Limb (tissue), 2 donors: ENCODE results near the gene ACTN1.

ENCODE experiments used
- DNase-seq, 2 donors: peaks; one replicate each; pipeline ENCODE4 v3.0.0-alpha.2; 2016; ENCODE audit errors: extremely low spot score in 2 of 2

Gene ACTN1

GRCh38 chr14:68919129-68919927 lies 59.8 kb downstream of the ACTN1 start:
- no peak for DNase-seq

- DNase-seq: no peak
These were observed 60.5 kb downstream of the ACTN1 start for GRCh38 chr14:68918612-68919011.

GRCh38 chr14:68916358-68916941 lies 62.7 kb downstream of the ACTN1 start:
- DNase-seq: no peak

- no peak for DNase-seq
These were observed 65.6 kb downstream of the ACTN1 start for GRCh38 chr14:68913516-68913915.

- peak; percentile 85 to 87 for DNase-seq
These were observed 67.4 kb downstream of the ACTN1 start for GRCh38 chr14:68911594-68912227.

GRCh38 chr14:68910540-68910939 lies 68.6 kb downstream of the ACTN1 start:
- no peak for DNase-seq

- no peak for DNase-seq
These were observed 70.3 kb downstream of the ACTN1 start for GRCh38 chr14:68908803-68909202.

GRCh38 chr14:68908201-68908600 lies 70.9 kb downstream of the ACTN1 start:
- DNase-seq: no peak

- DNase-seq: no peak
These were observed 72.7 kb downstream of the ACTN1 start for GRCh38 chr14:68906439-68906838.

- no peak for DNase-seq
These were observed 73.8 kb downstream of the ACTN1 start for GRCh38 chr14:68905107-68905895.

- no peak for DNase-seq
These were observed 76.7 kb downstream of the ACTN1 start for GRCh38 chr14:68902357-68902756.

GRCh38 chr14:68899033-68899603 lies 80.0 kb downstream of the ACTN1 start:
- DNase-seq: no peak

- DNase-seq: no peak
These were observed 80.7 kb downstream of the ACTN1 start for GRCh38 chr14:68898248-68899032.

- DNase-seq: no peak
These were observed 81.4 kb downstream of the ACTN1 start for GRCh38 chr14:68897559-68898155.

GRCh38 chr14:68896132-68896531 lies 83.0 kb downstream of the ACTN1 start:
- no peak for DNase-seq

GRCh38 chr14:68894802-68895703 lies 84.0 kb downstream of the ACTN1 start:
- DNase-seq: no peak

GRCh38 chr14:68894123-68894522 lies 85.0 kb downstream of the ACTN1 start:
- DNase-seq: no peak

GRCh38 chr14:68893566-68893965 lies 85.5 kb downstream of the ACTN1 start:
- DNase-seq: no peak

GRCh38 chr14:68892961-68893360 lies 86.1 kb downstream of the ACTN1 start:
- no peak for DNase-seq
